ENCODE results near the gene PM20D1. TPM values are rescaled to one million over a fixed set of nuclear protein-coding genes. Genes with fewer than 3 reads are reported as not detected.

PM20D1 gene, protein sequence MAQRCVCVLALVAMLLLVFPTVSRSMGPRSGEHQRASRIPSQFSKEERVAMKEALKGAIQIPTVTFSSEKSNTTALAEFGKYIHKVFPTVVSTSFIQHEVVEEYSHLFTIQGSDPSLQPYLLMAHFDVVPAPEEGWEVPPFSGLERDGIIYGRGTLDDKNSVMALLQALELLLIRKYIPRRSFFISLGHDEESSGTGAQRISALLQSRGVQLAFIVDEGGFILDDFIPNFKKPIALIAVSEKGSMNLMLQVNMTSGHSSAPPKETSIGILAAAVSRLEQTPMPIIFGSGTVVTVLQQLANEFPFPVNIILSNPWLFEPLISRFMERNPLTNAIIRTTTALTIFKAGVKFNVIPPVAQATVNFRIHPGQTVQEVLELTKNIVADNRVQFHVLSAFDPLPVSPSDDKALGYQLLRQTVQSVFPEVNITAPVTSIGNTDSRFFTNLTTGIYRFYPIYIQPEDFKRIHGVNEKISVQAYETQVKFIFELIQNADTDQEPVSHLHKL
- not detected in 2 replicates for total RNA-seq

DNA sequence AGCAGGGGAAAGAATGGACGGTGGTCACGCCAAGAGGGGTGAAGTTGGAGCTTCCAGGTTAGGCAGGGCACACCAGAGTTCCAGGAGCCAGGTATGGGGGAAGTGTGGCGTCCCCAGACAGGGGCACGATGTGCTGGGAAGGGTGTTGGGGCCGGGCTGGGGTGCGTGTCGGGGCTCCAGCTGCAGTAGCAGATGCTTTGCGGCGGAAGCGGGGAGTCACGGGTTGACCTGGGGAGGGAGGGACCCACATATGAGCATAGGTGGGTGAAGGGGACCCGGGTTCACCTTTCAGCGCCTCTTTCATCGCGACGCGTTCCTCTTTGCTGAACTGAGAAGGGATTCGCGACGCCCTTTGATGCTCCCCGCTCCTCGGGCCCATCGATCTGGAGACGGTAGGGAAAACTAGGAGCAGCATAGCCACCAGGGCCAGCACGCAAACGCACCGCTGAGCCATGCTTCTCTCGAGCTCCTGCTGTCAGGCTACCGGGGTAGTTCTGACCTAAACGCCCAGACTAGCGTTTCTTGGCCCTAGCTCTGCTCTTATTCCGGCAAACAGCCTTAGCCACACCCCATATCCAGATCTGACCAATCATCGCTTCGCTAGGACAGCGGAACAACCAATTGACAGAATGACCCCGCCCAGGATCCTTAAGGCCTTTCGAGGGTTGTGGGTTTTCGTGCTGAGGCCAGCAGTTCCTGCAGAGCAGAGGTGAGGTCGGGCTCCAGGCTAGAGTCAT lies at the start of gene PM20D1:
Gene PM20D1, minus strand, starts transcription at position 514 of the 737 bp plus-strand sequence. Its CDS starts 60 bp downstream, at position 454.

DNA sequence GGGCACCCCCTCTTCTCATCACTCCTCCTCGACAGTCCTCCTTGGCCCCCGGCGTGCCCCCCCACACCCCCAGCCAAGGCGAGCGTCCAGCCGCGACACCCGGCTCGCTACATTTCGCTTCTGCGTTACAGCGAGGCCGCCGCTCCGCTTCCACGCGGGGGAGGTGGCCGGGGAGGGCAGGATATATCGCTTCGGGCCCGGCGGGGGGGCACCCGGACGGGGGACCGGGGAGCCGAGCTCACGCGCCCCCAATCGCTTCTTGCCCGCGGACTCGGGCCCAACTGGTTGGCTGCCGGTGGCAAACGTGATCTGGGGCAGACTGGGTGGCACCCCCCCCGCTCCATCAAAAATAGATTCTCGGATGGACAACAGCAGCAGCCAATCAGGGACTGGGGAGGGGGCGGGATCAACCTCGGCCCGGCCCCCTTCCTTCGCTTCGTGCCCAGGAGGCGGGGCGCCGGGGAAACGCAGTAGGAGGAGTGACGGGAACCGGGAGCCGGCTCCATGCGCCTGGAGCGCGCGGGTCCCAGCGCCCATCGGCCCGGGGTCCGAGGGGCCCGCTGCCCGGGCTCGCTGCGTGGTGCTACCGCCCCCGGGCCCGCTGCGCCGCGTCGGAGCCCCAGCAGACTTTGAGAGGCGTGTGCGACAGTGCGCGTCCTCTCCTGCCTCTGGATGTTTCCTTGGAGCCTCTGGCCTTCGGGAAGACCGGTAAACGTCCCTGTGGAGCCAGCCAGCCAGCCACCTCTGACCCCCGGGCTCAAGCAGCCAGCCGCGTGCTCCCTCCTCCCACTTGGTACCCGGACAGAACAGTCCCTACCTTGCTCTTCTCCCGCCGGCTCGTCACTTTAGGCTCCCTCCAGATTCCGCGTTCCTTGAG lies 36.8 kb downstream of the PM20D1 start, which contains the start of gene SLC41A1:
Gene SLC41A1, minus strand, starts transcription at position 321 of the 877 bp plus-strand sequence. CDS start 2,757 bp downstream, outside the sequence.

Other genes with a start within 250 kb of the PM20D1 start
- gene ELK4, start 218.1 kb downstream of the PM20D1 start, total RNA-seq, result 17.9 and 25.4 TPM in 2 replicates
- 8.2 and 8.8 TPM in 2 replicates for gene SLC45A3, start 169.6 kb downstream of the PM20D1 start, total RNA-seq
- gene NUCKS1, start 100.0 kb downstream of the PM20D1 start, total RNA-seq, result 143 and 144 TPM in 2 replicates
- 19.5 and 30.7 TPM in 2 replicates for gene RAB29, start 74.7 kb downstream of the PM20D1 start, total RNA-seq
- gene SLC41A1, start 36.9 kb downstream of the PM20D1 start, total RNA-seq, result 12.3 and 21.3 TPM in 2 replicates
- not detected in 2 replicates for gene SLC26A9, start 93.3 kb upstream of the PM20D1 start, total RNA-seq
- gene RAB7B, start 153.3 kb upstream of the PM20D1 start, total RNA-seq, result 0.15 TPM in 1 of 2 replicates, not detected in the other
- not detected in 2 replicates for gene CTSE, start 173.8 kb upstream of the PM20D1 start, total RNA-seq
- gene RHEX, start 203.0 kb upstream of the PM20D1 start, total RNA-seq, result not detected in 2 replicates

All from epithelial cell of umbilical artery (primary cell).